Tongue (tissue), 2 donors: ENCODE data around the gene ACER3. TPM values are rescaled to one million over a fixed set of nuclear protein-coding genes. Genes with fewer than 3 reads are reported as not detected.
"Not testable (repeated sequence)": the region's sequence is repeated elsewhere in the genome, so short reads cannot be mapped to it uniquely, and the experiment has no call there.

Experiments
- DNase-seq: peaks from one replicate; pipeline ENCODE4 v3.0.0-alpha.2; 2015
- total RNA-seq: library from RNA; depleted of rRNA; stranded (reverse); fragments of >200 nt; gene quantifications from one replicate; pipeline ENCODE4 v1.2.3, GENCODE V29; 2014

Gene ACER3
- total RNA-seq, 1 donor from 2014 or later = 9.2 TPM

DNA sequence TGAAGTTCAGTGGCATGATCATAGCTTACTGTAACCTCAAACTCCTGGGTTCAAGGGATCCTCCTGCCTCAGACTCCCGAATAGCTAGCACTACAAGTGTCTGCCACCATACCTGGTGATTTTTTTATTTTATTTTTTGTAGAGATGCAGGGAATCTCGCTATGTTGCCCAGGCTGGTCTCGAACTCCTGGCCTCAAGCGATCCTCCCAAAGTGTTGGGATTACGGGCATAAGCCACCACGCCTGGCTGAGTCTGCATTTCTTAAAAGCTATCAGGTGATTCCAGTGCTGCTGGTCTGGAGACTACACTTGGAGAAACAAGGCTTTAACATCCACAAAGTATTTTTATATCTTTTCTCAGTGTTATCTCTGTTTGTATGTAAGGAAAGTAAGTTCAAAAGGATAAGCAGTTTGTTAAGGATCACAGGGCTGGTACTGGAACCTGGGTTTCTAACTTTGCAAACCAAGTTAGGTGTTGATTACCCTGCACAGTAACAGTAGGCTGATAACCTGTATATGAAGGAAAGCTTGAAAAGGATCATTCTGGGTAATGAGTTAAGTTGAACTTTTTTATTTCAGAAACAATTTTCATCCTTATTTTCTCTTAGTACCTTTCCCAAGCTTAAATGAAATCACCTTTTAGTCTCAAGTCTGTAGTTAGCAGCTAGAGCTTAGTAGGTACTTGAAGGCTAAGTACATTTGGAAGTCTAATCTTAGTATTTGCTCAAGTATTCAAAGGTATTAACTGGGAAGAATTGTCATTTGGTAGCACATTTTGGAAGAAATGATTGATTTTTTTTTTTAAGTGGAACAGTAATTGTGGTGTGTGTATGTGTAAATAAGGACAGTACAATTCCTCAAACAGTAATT, 12.5 kb downstream of the ACER3 start:
- DNase-seq = no peak

DNA sequence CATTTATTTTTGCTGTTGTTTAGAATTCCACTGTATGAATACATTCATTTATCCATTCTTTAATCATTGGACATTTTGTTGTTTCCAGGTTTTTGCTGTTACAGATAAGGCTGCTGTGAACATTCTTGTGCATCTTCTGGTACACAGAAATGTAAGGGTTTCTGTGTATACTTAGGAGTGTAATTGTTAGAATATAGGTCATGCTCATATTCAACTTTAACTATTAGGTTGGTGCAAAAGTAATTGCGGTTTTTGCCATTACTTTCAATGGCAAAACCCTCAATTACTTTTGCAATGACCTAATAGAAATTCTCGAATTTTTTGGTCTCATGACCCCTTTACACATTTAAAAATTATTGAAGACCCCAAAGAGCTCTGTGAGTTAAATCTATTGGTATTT, 17.3 kb downstream of the ACER3 start:
- DNase-seq = no peak

DNA sequence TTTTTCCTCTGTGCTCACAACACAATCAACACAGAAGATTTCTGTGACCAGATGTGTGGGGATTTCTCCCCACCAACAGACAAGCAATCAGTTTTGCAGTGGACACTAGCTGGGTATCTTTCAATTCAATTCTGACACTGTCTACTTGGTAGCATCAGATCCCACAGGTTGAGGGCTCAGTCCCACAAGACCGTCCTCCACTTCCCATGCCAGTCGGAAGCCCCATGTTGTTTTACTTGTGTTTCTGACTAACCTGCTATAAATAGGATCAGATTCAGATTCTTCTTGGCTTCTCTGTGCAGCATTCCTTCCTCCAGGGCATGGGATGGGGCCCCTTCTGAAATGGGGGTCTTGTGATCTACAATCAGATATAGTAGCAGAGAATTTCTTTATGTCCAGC, 19.6 kb downstream of the ACER3 start:
- no peak for DNase-seq

GRCh38 chr11:76880956-76881355, 20.2 kb downstream of the ACER3 start:
- no peak for DNase-seq

DNA sequence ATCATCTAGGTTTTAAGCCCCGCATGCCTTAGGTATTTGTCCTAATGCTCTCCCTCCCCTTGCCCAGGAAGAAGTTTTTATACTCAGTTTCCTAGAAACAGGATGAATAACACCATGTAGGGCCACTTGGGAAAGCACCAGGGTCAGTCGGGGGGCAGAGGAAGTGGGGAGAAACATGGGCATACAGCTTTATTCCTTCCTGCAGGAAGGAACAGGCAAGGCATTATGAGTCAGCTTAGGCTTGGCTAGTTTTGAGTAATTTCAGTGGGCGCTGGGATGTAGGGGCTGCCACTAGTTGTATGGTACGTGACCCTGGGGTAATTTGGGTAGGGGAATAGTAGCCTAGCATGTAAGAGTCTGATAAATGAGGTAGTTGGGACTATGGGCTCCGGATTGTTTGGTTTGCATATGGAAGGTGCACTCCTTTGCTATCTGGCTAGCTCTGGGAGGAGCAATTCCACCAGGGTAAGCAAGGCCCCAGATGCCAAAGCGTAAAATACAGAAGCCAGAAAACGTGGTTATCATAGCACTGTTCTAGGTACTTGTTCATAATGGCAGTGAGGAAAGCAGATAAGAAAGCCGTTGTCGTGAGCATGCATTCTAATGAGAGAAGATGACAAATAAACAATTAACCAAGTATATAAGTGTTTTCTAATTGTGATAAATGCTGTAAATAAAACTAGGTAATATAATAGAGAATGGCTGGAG, 24.8 kb downstream of the ACER3 start:
- no peak for DNase-seq

- DNase-seq = no peak
Measured at GRCh38 chr11:76888989-76889388, 28.3 kb downstream of the ACER3 start.

DNA sequence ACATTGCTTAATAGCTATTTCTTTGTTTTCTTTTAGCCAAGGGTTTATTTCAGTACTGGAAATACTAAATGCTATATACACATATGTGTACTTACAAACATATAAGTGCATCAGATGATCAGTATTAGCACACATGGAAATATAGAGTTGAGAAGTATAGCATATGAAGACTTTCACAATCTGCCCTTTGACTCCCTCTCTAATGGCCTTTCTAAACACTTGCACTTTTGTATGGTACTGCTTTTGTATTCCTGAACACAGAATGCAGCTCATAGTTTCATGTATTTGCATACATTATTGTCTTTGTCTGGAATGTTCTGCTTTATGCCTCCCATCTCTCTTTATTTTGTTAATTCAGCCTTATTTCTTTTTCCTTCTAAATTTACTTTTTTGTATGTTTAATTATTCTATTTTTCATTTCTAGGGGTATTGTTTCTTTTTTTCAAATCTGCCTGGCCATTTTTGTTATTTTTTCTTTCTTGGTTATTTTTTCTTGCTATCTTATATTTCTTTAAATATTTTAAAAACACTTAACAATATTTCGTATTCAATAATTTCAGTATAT, 28.8 kb downstream of the ACER3 start:
- no peak for DNase-seq

GRCh38 chr11:76890329-76890728, 29.6 kb downstream of the ACER3 start:
- no peak for DNase-seq

DNA sequence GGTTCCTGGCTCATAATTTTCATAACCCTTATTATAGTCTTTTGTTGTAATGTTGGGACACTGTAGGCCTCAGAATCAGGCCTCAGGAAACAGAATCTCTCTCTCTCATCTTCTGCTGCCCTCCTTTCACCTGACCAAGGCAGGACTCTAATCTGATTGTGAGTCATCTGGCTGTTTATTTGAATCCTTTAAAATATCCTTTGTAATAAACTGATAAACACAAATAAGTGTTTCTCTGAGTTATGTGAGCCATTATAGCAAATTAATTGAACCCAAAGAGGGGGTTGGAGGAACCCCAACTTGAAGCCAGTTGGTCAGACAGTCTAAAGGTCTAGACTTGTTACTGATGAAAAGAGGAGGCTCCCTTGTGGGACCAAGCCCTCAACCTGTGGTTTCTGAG, 30.6 kb downstream of the ACER3 start:
- DNase-seq = no peak

DNA sequence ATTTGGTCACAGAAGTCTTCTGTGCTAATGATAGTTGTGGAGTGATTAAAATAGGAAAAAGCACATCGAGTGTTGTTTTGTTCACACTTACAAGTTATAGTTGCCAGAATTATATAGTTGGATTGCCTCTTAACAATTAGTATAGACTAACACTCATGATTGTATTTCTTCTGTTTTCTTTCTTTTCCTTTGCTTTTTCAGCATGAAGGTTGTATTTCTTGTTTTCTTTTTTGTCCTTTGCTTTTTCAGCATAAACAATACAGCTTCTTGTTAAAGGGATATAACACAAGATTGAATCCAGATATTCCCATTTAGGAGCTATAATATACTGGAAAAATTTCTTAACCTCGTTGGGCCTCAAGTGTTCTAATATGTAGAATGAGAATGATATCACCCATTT, 31.1 kb downstream of the ACER3 start:
- no peak for DNase-seq

GRCh38 chr11:76892306-76892705, 31.6 kb downstream of the ACER3 start:
- peak; percentile 6 for DNase-seq

GRCh38 chr11:76897233-76897632, 36.5 kb downstream of the ACER3 start:
- DNase-seq = no peak

- no peak for DNase-seq
Measured at GRCh38 chr11:76901144-76901543, 40.4 kb downstream of the ACER3 start.

GRCh38 chr11:76901622-76902021, 40.9 kb downstream of the ACER3 start:
- DNase-seq = not testable (repeated sequence)

- no peak for DNase-seq
Measured at GRCh38 chr11:76902121-76903014, 41.6 kb downstream of the ACER3 start.

DNA sequence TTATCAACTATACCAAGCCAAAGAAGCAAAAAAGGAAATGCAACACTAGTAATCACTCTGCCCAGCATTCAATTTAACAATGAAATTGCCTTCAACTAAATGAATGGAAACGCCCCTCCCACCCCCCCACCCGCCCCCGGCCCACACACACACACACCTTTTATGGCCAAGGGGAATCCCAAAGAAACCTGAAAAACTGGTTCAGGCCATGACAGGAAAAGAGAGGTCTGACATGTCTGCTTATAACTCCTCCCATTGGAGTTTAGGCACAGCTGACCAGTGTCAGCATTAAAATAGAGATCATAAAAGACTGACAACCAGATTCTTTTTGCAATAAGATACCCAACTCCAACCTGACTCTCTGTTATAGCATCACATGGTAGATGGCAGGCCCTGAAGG, 42.6 kb downstream of the ACER3 start:
- no peak for DNase-seq

DNA sequence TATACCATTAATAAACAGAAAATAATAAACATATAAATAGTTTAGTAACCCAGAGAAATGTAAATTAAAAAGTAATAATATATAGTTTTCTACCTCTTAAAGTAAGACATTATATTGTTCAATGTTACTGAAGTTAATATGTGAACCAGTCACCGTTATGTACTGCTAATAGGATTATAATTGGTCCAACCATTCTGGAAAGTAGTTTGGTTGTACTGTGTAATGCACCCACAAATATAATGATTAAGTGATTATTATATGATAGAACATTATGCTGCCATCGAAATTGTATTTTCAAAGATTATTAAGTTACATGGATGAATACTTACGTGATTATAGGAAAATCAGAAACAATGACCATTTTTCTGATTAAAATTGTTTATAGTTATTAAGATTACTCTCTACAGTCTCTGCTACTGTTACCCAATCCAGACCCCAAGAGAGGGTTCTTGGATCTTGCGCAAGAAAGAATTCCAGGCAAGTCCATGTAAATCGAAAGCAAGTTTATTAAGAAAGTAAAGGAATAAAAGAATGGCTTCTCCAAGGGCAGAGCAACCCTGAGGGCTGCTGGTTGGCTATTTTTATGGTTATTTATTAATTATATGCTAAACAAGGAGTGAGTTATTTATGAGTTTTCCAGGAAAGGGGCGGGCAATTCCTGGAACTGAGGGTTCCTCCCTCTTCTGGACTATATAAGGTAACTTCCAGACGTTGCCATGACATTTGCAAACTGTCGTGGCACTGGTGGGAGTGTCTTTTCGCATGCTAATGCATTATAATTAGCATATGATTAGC, 50.1 kb downstream of the ACER3 start:
- DNase-seq = no peak

DNA sequence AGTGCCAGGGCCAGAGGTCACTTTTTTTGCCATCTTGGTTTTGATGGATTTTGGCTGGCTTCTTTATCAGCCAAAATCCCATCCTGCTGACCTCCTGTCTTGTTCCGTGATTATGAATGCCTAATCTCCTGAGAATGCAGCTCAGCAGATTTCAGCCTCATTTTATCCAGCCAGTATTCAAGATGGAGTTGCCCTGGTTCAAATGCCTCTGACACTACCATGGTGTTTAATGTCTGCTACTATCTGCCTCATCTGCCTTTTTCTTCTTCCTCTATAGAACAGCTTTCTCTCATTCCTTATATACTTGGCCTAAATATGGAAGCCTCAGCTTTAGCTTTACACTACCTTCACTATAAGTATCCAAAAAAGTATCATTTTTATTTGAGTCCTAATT, 50.7 kb downstream of the ACER3 start:
- DNase-seq = no peak

GRCh38 chr11:76916712-76917111, 56.0 kb downstream of the ACER3 start:
- no peak for DNase-seq

- DNase-seq = peak; percentile 80
Measured at GRCh38 chr11:76918941-76919386, 58.2 kb downstream of the ACER3 start.

GRCh38 chr11:76919467-76919866, 58.7 kb downstream of the ACER3 start:
- no peak for DNase-seq
